GM18520 (cell line): ENCODE data around the gene SMC6.

Experiments used
- ATAC-seq: cut with Tn5 transposase; IDR thresholded peaks from one replicate; pipeline ENCODE4 v1.9.1; 2021; ENCODE audit not compliant: unreplicated experiment

SMC6 gene

GRCh38 chr2:17768894-17769293 lies 15.3 kb upstream of the SMC6 start:
- ATAC-seq: no peak

GRCh38 chr2:17765398-17765797 lies 11.8 kb upstream of the SMC6 start:
- no peak for ATAC-seq

- ATAC-seq: no peak
Observed at GRCh38 chr2:17763641-17764333, 10.2 kb upstream of the SMC6 start.

GRCh38 chr2:17762451-17762850 lies 8.8 kb upstream of the SMC6 start:
- ATAC-seq: no peak

- ATAC-seq: no peak
Observed at GRCh38 chr2:17759805-17760204, 6.2 kb upstream of the SMC6 start.

GRCh38 chr2:17758118-17758517 lies 4.5 kb upstream of the SMC6 start:
- ATAC-seq: no peak

- ATAC-seq: no peak
Observed at GRCh38 chr2:17757321-17757720, 3.7 kb upstream of the SMC6 start.

- no peak for ATAC-seq
Observed at GRCh38 chr2:17756668-17757067, 3.1 kb upstream of the SMC6 start.

- ATAC-seq: no peak
Observed at GRCh38 chr2:17754773-17755425, 1.3 kb upstream of the SMC6 start.

- peak; percentile 21 for ATAC-seq
Observed at GRCh38 chr2:17752892-17753802, 463 bp downstream of the SMC6 start.

- peak; percentile 10 for ATAC-seq
Observed at GRCh38 chr2:17752246-17752645, 1.4 kb downstream of the SMC6 start.

GRCh38 chr2:17749753-17750438 lies 3.7 kb downstream of the SMC6 start:
- peak; percentile 16 for ATAC-seq

- ATAC-seq: no peak
Observed at GRCh38 chr2:17748745-17749144, 4.9 kb downstream of the SMC6 start.

GRCh38 chr2:17747684-17748452 lies 5.7 kb downstream of the SMC6 start:
- no peak for ATAC-seq

- ATAC-seq: no peak
Observed at GRCh38 chr2:17740203-17740602, 13.4 kb downstream of the SMC6 start.

- no peak for ATAC-seq
Observed at GRCh38 chr2:17736989-17737388, 16.6 kb downstream of the SMC6 start.

- ATAC-seq: no peak
Observed at GRCh38 chr2:17735864-17736263, 17.7 kb downstream of the SMC6 start.

- no peak for ATAC-seq
Observed at GRCh38 chr2:17733599-17733998, 20.0 kb downstream of the SMC6 start.

GRCh38 chr2:17729880-17730279 lies 23.7 kb downstream of the SMC6 start:
- no peak for ATAC-seq

- ATAC-seq: no peak
Observed at GRCh38 chr2:17728210-17728609, 25.4 kb downstream of the SMC6 start.
